Gastrocnemius medialis (tissue), 4 donors: ENCODE data around the gene ZNF219.

Source experiments
- CTCF ChIP-seq, 5 experiments: fragments of 450-650 bp in 3 of 5; fragments of 200-600 bp in 2 of 5; sonication (generic) in 2 of 5; IDR thresholded peaks in 4 of 5; conservative IDR thresholded peaks in 1 of 5; 1 replicate in 4 of 5; 2 replicates in 1 of 5; pipeline ENCODE4 v1.5.1; 2016 to 2019; ENCODE audit warnings: antibody characterized with exemption in 5 of 5, mild to moderate bottlenecking in 3 of 5, moderate library complexity in 3 of 5
- POLR2A ChIP-seq, 2 donors: fragments of 450-650 bp; IDR thresholded peaks; one replicate each; pipeline ENCODE4 v1.6.1; 2017; ENCODE audit warnings: antibody characterized with exemption in 2 of 2, mild to moderate bottlenecking in 2 of 2, moderate library complexity in 2 of 2

DNA sequence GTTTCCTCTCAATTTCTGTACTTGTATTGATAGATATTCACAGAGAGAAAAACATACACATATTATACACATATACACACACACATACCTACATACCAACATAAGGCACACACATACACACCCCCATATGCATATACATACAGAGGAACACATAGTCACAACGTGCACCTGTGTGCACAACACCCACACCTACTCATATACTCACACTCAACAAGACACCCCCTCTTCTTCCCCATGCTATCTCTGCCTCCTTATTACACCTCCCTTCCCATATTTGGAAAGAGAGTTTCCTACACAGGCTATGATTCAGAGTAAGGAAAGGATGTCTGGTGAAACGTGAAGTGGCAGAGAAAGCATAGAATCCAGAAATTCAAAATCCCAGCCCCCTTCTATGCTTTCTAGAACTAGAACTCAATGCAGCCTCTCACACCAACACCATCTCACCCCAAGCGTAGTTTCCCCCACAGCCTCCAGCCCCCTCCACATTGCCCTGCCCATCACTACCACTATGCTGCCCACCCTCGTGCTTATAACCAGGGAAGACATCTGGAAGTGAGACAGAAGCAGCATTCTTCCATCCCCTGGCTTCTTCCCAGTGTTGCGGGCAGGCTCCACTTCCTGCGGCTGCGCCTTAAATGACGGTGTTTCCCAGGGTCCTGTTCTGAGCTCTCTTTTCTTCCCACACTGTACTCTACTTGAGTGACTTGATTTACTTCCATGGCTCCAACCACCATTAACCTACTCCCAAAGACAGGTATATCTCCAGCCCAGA lies 38.4 kb downstream of the ZNF219 start:
- TF ChIP-seq CTCF (IDR thresholded peaks at IDR 0.05 in 4 of 5, conservative IDR thresholded peaks at IDR 0.05 in 1 of 5) (no peak), POLR2A (IDR thresholded peaks at IDR 0.05) (no peak)
